Suprapubic skin (tissue), 3 donors: ENCODE measurements around the gene RAB21.

ENCODE experiments used
- CTCF ChIP-seq, 2 donors: fragments of 200-600 bp in 1 of 2; fragments of 450-650 bp in 1 of 2; sonication (generic) in 1 of 2; IDR thresholded peaks; one replicate each; pipeline ENCODE4 v1.5.1; 2016 to 2019; ENCODE audit warnings: antibody characterized with exemption in 2 of 2, mild to moderate bottlenecking in 1 of 2, moderate library complexity in 1 of 2
- POLR2A ChIP-seq, 2 donors: fragments of 450-650 bp; IDR thresholded peaks; one replicate each; pipeline ENCODE4 v1.6.1; 2017; ENCODE audit warnings: antibody characterized with exemption in 2 of 2, mild to moderate bottlenecking in 2 of 2, moderate library complexity in 2 of 2

GRCh38 chr12:71849109-71849851 lies 94.6 kb downstream of the RAB21 start:
- TF ChIP-seq CTCF (IDR thresholded peaks at IDR 0.05) (no peak), POLR2A (IDR thresholded peaks at IDR 0.05) (no peak)
